Subcutaneous adipose tissue (tissue), 4 donors: ENCODE results near the gene PLCG1. TPM values are rescaled to one million over a fixed set of nuclear protein-coding genes. Genes with fewer than 3 reads are reported as not detected.

ENCODE experiments used
- CTCF ChIP-seq: fragments of 450-650 bp; IDR thresholded peaks from one replicate; pipeline ENCODE4 v1.5.1; 2016; ENCODE audit warnings: low read depth, mild to moderate bottlenecking, control low read depth, antibody characterized with exemption, moderate library complexity
- total RNA-seq, 4 donors: library from RNA; depleted of rRNA; stranded (reverse); fragments of >200 nt; gene quantifications; one replicate each; pipeline ENCODE4 v1.1.0, GENCODE V29; 2016

Gene PLCG1
- total RNA-seq, 4 donors from 2014 or later = 43.0 to 186 (median 67.2) TPM

- TF ChIP-seq CTCF = no peak
Measured at GRCh38 chr20:41167118-41167470, 29.8 kb downstream of the PLCG1 start.

GRCh38 chr20:41167481-41168253 is 30.3 kb downstream of the PLCG1 start:
- TF ChIP-seq CTCF = no peak

- TF ChIP-seq CTCF = no peak
Measured at GRCh38 chr20:41168281-41169161, 31.2 kb downstream of the PLCG1 start.

GRCh38 chr20:41169162-41169690 is 31.9 kb downstream of the PLCG1 start:
- no peak for TF ChIP-seq CTCF

GRCh38 chr20:41169791-41170351 is 32.5 kb downstream of the PLCG1 start:
- TF ChIP-seq CTCF = no peak

- no peak for TF ChIP-seq CTCF
Measured at GRCh38 chr20:41170386-41171105, 33.2 kb downstream of the PLCG1 start.
